GM21825 (cell line): ENCODE results near the gene LRRN2.
"Not testable (repeated sequence)": the region's sequence is repeated elsewhere in the genome, so short reads cannot be mapped to it uniquely, and the experiment has no call there.

ENCODE experiments used
- ATAC-seq: cut with Tn5 transposase; IDR thresholded peaks from one replicate; pipeline ENCODE4 v1.9.1; 2021; ENCODE audit warnings: mild to moderate bottlenecking, moderate library complexity; ENCODE audit not compliant: unreplicated experiment

LRRN2 gene

DNA sequence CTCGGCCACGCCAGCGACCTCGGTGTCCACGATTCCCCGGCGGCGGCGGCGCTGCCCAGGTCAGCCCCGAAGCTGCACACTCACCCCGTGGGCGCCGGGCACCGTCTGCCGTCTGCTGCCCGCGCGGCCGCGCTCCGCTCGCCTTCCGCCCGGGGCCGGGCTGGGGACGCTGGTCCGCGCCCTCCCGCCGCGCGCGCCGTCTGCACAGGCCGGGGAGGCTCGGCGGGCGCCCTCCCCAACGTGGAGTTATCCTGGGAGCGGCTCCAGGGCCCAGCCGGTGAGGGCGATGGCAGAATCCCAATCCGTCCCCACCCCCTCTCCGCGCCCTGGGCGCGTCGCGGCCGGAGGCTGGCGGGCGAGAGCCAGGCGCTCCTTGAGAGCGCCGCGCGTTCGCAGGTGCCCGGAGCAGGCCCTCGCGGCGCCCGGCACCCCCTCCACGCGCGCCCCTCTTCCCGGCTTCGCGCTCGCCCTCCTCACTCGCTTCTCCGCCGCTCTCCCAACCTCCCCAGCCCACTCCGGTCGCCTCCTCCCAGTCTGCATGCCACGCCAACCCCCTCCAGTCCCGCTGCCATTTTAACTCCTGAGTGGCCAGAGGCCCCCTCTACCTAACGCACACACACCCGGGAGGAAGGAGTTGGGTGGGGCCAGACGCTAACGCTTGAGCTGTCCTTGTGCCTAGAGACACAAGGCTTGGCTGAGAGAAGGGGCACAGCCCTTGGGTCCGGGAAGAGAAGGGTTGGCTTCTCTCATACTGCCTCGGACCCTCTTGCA is at the start of gene LRRN2:
Gene LRRN2 (minus strand): TSS at position 503 of the 771 bp plus-strand sequence. CDS start 65,746 bp downstream, outside the sequence.
- ATAC-seq: no peak

DNA sequence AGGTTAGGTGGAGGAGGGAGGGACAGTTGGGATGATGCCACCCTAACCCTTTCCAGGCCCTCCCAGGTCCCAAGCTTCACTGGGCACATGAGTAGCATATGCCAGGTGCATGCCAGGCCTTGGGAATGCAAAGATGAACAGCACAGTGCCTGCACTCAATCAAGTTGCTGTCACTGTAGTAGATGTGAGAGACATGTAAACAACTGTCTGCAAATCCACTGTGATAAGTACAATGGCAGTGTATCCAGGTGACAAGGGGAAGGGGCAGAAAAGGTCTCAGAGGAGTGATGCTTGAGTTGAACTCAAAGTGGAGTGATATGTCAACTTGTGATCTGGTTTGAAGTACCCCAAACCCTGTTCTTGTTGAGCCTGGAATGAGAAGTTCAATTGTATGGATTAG is 49.5 kb upstream of the LRRN2 start:
- no peak for ATAC-seq

DNA sequence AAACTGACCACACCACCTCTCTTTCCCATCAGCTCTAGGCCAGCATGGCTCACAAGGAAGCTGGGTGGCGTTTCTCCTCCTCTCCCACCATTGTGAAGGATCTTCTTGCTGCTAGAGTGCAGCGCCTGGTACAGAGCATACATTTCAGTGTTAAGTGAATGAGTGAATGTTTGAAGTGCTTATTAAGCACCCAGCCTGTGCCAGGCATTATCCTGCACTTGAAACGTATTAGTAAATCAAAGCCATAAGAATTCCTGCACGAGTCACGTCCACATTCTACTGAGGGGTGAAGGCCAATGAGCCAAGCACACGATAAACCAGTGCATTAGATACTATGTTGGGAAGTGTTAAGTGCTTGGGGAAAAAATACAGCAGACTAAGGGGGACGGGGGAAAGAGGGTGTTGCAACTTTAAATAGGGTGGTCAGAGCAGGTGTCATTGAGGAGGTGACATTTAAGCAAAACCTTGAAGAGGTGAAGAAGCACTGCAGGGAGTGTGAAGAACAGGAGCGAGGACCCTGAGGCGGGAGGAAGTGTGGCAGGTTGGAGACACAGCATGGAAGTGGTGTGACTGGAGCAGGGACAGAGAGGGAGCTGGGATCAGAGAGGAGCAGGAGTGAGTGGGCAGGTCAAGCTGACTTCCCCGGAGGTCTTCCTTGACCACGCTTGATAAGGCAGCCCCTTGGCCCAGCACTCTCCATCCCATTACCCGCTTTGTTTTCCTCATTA is 48.5 kb upstream of the LRRN2 start:
- ATAC-seq: no peak

DNA sequence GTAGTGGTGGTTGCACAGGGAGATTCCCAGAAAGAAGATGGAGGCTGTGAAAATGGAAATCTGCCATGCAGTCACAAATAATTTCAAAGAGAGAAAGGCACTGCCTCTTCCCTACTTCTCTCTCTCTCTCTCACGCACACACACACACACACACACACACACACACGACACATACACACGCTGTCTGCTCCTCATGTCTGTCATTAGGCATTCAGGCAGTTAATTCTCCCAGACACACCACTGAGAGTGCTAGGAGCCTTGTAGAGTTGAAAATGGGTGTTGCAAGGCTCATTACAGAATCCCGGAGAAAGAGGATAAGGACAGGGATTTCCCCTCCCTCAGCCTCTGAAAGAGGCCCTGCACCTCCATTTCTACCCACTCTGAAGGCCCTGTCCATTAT is 47.8 kb upstream of the LRRN2 start:
- no peak for ATAC-seq

DNA sequence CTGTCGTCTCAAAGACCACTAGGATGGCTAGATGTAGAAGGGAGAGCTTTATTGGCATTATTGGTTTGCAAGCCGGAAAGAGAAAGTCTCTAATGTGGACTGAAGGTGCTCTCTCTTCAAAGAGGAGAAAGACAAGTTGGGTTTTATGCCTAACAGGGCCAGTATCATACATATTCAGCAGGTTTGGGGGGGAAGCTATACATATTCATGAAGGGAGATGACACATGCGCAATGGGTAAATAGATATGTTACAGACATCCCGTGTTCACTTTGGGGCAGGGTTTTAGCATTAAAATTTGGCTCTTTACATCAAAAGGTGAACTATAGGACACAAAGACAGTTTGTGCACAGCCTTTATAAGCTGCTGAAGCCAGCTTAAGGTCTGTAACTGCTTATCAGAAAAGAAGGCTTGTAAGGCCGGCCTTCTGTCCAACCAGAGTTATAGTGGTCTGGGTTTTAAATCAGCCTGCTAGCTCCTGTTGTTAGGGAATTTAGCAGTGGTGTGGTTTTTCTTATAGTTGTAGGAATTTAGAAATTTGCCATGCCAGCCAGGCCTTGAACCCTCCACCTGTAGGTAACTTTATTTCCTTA is 46.5 kb upstream of the LRRN2 start:
- no peak for ATAC-seq

DNA sequence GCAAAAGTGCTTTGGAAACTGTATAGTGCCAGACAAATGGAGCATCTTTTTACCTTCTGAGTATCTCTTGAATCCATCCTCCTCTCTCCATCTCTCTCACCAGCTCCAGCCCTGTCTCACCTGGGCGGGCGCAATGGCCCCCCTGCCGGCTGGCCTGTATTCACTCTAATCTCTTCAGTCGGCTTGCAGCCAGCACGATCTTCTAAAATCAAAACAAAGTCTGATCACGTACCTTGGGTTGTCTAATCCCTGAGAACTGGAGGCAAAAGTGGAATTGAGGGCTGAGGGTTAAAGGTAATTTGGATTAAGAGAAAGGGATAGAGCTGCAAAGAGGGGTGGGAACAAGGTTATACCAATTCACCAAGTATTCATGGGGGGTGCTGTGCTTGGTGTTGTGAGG is 46.0 kb upstream of the LRRN2 start:
- no peak for ATAC-seq

DNA sequence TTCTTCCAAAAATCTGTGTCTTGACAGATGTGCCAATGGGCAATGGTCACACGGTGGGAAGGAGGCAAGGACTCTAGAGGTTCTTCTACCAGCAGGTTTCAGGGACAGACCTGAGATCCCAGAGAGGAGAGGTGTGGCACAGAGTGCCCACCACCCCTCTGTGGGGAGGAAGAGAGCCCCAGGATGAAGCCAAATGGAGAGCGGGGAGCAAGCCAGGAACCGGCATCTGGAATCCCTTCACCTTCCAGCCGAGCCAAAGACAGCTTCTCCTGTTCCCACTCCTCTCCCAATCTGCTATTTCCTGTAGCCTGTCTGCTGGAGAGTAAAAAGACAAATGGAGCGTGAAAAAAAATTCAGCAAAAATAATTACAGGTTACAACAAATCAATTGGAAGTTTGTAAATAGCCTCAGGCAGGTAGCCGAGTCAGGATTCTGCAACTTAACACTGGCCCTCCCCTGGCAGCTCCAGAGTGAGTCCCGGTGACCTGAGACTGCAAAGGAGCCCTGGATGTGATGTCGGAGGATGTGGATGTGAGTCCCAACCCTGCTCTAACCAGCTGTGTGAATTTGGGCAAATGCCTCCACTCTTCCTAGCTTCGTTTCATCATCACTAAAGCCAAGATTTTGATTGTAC is 45.4 kb upstream of the LRRN2 start:
- ATAC-seq: no peak

DNA sequence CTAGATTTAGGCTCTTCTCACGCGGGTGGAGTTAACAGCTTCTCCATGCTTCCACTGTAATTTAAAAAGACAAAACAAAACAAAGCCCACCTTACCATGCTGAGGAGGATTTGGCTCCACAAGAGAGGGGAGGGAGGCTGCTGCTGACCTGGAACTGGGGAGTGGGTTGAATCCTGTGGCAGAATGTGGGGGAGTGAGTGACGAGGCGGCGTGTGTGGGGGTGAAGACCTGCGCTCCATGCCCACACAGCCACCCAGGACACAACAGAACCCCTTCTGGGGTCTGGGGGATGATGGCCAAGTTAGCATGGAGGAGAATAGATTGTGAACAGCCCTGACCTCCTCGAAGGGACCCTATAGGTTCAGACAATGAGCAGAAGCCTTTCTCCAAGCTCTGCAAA is 44.0 kb upstream of the LRRN2 start:
- ATAC-seq: no peak

DNA sequence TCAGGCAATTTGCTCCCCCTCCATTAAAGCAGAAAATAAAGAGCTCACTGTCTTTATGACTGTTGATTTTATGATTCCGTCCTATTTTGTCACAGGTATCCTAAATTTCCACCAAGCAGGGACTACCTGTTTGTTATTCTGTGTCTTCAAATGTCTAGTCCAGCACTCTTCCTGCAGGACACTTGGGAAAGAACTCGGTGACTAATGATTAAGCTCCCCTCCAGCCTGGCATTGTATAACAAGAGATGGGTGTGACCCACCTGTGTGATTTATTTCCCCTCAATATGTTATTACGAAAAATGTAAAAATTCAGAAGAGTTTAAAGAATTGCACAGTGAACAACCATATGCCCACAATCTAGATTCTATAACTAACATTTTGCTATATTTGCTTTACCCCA is 42.9 kb upstream of the LRRN2 start:
- no peak for ATAC-seq

DNA sequence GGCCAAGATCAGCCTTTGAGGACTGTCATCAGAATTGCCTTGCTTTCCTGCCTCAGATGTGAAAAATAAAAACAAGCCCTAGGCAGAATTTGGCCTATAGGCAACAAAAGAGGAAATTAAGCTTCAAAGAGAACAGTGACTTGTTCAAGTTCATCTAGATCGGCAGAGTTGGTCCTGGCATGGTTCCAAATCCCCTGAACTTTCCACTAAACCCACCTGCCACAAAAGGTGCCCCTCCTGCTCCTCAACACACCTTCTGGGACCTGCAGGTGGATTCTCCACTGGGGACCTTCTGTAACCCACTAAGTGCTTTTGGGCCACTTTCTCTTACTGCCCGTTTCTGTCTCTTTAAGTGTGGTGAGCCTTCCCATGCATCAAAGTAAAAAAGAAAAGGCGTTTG is 42.5 kb upstream of the LRRN2 start:
- ATAC-seq: no peak

DNA sequence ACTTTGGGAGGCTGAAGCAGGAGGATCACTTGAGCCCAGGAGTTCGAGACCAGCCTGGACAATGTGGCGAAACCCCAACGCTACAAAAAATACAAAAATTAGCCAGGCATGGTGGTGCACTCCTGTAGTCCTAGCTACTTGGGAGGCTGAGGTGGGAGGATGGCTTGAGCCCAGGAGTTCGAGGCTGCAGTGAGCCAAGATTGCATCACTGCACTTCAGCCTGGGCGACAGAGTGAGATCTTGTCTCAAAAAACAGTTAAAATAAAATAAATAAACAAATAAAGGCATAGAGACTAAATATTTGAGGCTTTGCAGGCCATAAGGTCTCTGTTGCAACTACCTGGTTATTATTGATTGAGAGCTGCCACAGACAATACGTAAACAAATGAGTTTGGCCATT is 41.9 kb upstream of the LRRN2 start:
- ATAC-seq: not testable (repeated sequence)

DNA sequence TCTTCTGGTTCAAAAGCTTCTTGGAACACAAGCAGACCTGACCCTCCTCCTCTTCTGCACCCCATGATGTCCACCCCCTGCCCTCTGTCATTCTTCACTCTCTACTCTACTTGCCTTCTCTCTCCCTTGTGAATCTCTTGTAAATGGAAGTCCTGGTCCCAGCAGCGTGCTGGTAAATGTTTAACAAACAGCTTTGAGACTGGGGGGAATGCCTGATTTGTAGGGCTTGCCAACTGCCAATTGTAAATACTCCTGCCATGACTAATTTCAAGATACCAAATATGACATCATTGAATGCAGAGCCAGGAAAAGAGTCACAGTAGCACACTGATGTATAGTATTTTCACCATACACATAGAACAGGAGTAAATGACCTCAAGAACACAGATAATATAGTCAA is 40.9 kb upstream of the LRRN2 start:
- ATAC-seq: no peak

DNA sequence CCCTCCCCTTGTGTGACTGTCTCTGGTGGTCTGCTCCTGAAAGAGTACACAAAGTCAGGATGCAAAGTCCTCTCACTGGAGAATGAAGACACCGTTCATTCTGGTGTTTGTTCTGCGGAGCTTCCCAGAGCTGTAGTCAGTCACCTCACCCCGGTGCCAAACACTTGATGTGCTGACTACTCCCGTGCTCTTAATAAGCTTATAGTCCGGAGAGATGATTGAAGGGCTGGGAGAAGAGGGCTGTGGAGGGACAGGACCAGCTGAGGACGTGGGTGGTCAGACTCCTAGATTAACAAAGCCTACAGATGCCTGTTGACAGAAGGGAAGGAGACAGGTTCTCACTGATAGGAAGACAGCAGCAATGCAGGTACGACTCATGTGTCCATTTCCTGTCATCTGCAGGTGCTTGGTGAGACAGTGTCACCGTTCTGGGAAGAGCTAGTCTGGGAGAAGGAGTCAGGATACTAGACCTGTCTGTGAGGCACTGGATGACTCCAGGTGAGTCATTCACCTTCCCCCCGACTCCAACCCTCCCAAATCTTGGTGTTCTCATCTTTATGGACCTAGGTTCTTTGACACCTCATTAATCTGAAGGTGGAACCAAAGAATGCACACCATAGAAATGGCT is 40.4 kb upstream of the LRRN2 start:
- no peak for ATAC-seq

DNA sequence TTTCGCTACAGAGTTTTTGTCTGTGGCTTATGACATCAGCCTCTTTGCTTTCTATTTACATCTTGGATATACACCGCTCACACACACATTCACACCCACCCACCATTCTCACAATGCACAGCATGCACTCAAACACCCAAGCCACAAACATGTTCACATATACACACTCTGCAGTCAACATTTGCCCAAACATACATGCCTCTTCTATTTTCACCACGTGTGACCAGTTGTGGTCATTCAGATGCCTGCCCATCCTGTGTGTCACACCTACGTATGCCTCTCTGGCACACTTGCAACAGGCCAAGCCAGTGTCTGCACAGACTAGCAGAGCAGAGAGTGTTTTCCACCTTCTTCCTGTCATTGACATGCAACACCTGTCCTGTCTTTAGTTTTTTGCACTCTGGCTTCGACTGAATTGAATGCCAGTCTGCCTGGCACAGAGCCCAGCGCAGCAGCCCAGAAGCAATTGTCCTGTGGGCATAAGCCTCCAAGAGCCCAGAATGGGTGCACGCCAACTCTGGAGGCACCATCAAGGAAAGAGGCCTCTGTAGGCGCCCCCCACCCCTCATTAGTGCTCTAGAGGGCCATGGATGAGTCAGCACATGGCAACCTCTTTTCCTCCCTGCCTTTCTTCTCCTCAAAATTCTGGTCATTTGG is 37.7 kb upstream of the LRRN2 start:
- no peak for ATAC-seq

DNA sequence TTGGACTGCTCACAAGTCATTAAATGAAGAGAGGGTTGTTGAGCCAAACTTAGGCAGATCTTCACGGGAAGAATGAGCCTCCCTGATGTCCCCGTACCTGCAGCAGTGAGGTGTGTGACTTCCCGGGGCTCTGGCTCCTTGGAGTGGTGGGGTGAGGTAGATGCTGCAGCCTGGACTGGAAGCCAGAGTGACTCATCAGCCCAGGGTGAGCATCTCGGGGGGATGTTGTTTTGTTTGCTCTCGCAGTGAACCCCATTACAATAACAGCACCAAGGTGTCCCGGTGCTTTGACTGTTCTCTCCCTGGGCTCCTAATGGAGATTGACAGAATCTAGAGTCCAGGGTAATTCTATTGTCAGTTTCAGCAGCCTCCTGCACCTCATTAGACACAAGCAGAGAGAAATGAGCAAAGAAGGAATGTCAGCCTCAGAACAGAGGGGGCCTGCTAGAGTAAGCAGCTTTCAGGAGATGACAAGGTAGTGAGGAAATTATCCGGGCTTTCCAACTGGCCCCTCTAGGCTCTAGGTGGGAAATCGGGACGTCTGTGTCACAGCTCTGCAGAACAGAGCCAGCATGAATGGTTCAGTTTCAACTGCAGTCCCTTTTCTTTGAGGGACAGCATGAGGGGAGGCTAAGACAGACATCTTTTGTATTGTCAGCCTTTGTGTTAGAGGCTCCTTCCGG is 36.0 kb upstream of the LRRN2 start:
- no peak for ATAC-seq

DNA sequence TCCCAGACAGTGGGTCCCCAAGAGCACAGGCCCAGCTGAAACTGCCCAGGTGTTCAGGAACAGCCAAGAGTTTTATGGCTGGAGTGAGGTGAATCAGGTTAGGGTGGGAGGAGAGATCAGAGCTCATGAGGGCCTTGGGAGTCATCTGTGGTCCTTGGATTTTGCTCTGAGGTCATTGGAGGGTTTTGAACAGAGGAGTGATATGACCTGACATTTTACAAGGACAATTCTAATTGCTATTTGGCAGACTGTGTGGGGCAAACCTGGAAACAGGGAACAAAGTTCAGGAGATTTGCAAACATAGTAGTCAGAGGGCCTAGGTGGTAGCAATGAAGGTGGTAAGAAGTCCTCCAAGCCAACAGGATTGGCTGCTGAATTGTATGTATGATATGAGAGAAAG is 31.1 kb upstream of the LRRN2 start:
- ATAC-seq: no peak

DNA sequence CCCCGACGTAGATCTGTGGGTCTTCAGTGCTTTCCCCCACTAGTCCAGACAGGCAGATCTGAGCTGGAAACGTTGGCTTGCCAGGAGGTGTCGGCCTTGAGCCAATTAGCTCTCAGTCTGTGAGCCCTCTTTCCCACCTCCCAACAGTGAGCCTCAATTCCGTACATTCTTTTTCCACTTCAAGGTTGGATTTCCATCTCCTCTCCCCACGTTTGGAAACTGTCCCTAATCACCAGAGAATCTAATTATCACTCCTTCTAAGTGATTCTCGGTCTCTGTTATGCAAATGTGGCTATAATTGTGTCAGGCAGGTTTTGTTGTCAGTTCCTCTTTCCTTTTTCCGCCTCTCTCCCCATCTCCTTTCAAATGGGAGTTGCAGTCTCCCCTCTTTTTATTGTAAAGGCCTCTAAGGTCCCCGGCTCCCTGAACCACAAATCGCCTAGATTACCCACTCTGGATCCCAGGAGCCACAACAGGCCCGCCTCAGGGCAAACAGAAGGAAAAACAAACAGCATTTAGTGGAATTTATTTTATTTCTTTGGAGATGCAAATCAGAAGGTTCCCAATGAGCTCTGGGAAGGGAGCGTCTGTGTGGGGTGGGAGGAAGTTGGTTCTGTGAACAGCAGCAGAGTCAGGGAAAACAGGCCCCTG is 29.4 kb upstream of the LRRN2 start:
- no peak for ATAC-seq

DNA sequence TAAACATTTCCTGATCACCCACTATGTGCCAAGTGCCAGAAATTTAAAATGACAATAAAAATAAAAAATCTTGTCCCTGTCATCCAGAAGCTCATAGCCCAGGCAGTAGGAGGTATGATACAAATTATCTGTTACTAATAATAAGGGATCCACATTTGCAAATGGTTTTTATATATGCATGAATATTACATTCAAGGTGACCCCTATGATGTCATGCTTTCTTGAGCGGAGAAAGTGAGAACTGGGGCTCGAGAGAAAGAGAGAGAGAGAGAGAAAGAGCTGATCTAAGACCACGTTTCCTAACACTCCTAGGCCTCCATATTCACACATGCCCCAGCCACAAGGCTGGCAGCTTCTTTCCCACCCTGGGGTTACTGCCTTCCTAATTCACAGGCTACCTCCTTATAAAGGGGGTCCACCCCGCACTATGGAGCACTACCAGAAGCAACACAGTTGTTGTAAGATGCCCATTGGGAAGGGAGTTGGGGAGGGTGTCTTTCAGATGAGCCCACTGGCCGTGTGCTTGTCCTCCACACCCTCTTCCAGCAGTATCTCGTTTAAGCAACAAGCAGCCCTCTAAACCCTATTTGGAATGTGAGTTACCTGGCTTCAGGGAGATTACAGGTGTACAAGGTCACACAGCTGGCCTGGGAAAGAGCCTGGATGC is 28.8 kb upstream of the LRRN2 start:
- no peak for ATAC-seq

DNA sequence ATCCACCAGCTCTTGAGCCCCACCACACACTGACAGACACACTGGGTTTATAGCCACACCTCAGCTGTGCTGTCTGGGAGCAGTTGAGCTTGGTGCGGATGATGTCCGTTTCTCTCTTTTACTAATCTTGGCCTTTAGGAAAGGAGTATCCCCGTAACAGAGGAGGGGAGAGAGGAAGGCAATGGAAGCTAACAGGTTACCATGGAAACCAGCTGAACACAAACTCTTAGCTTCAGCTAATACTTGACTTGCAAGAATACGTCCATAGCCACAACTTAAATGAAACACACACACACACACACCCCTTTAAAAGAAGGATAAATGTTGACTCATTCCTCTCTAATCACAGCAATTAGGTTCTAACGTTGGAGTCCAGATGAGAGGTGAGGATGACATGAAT is 28.0 kb upstream of the LRRN2 start:
- no peak for ATAC-seq
